ENCODE results near the gene CD28.
"Not testable (repeated sequence)": the region's sequence is repeated elsewhere in the genome, so short reads cannot be mapped to it uniquely, and the experiment has no call there.

Gene CD28

GRCh38 chr2:203777030-203777429 lies 70.6 kb downstream of the CD28 start:
- Histone ChIP-seq H3K9me3 (ENCODE audit: insufficient read depth, low read depth, low read length) (no peaks in the 10 kb centered on the region), H3K27me3 (ENCODE audit: insufficient read depth, low read length) (no peaks in the 10 kb centered on the region), H3K4me1 (ENCODE audit: insufficient read depth, low read length) (no peaks in the 10 kb centered on the region), H3K4me3 (ENCODE audit: low read length) (no peak overlapping the region), H3K27ac (ENCODE audit: low read depth, low read length) (no peak overlapping the region), H3K36me3 (ENCODE audit: insufficient read depth, low read length) (no peaks in the 10 kb centered on the region), H3K9ac (ENCODE audit: low read depth, low read length) (no peak overlapping the region)
- WGBS, result 94% methylated on average over 4 of the region's 5 CpGs

- not testable (repeated sequence) for H3K27ac ChIP-seq (ENCODE audit: low read depth, low read length); H3K4me3 ChIP-seq (ENCODE audit: low read length); H3K9me3 ChIP-seq (ENCODE audit: insufficient read depth, low read depth, low read length); H3K9ac ChIP-seq (ENCODE audit: low read depth, low read length); H3K27me3 ChIP-seq (ENCODE audit: insufficient read depth, low read length); H3K36me3 ChIP-seq (ENCODE audit: insufficient read depth, low read length); H3K4me1 ChIP-seq (ENCODE audit: insufficient read depth, low read length)
- 95% methylated on average over 4 of the region's 4 CpGs for WGBS
Observed at GRCh38 chr2:203779477-203780073, 73.1 kb downstream of the CD28 start.

GRCh38 chr2:203780231-203780630 lies 73.8 kb downstream of the CD28 start:
- Histone ChIP-seq H3K9me3 (ENCODE audit: insufficient read depth, low read depth, low read length) (no peaks in the 10 kb centered on the region), H3K27ac (ENCODE audit: low read depth, low read length) (no peak overlapping the region), H3K27me3 (ENCODE audit: insufficient read depth, low read length) (no peaks in the 10 kb centered on the region), H3K36me3 (ENCODE audit: insufficient read depth, low read length) (no peaks in the 10 kb centered on the region), H3K4me1 (ENCODE audit: insufficient read depth, low read length) (no peaks in the 10 kb centered on the region), H3K4me3 (ENCODE audit: low read length) (no peak overlapping the region), H3K9ac (ENCODE audit: low read depth, low read length) (no peak overlapping the region)

GRCh38 chr2:203781151-203781550 lies 74.7 kb downstream of the CD28 start:
- H3K9me3 ChIP-seq (ENCODE audit: insufficient read depth, low read depth, low read length), result no peaks in the 10 kb centered on the region
- no peaks in the 10 kb centered on the region for H3K36me3 ChIP-seq (ENCODE audit: insufficient read depth, low read length)
- H3K27ac ChIP-seq (ENCODE audit: low read depth, low read length), result no peak overlapping the region
- 98% methylated on average over 2 of the region's 2 CpGs for WGBS
- no peaks in the 10 kb centered on the region for H3K27me3 ChIP-seq (ENCODE audit: insufficient read depth, low read length)
- H3K4me3 ChIP-seq (ENCODE audit: low read length), result no peak overlapping the region
- no peak overlapping the region for H3K9ac ChIP-seq (ENCODE audit: low read depth, low read length)
- no peaks in the 10 kb centered on the region for H3K4me1 ChIP-seq (ENCODE audit: insufficient read depth, low read length)

- 0 out of 2 replicates have a peak, but pooled peaks cover 3% of the 10 kb centered on the region for H3K4me1 ChIP-seq (ENCODE audit: insufficient read depth, low read length)
- H3K9me3 ChIP-seq (ENCODE audit: insufficient read depth, low read depth, low read length), result no peaks in the 10 kb centered on the region
- 61% methylated on average over 5 of the region's 5 CpGs for WGBS
- no peaks in the 10 kb centered on the region for H3K27me3 ChIP-seq (ENCODE audit: insufficient read depth, low read length)
- no peak overlapping the region for H3K9ac ChIP-seq (ENCODE audit: low read depth, low read length)
- H3K27ac ChIP-seq (ENCODE audit: low read depth, low read length), result no peak overlapping the region
- H3K36me3 ChIP-seq (ENCODE audit: insufficient read depth, low read length), result no peaks in the 10 kb centered on the region
- no peak overlapping the region for H3K4me3 ChIP-seq (ENCODE audit: low read length)
Observed at GRCh38 chr2:203782262-203782976, 76.0 kb downstream of the CD28 start.

GRCh38 chr2:203783496-203784203 lies 77.2 kb downstream of the CD28 start:
- Histone ChIP-seq H3K9me3 (ENCODE audit: insufficient read depth, low read depth, low read length) (no peaks in the 10 kb centered on the region), H3K27me3 (ENCODE audit: insufficient read depth, low read length) (no peaks in the 10 kb centered on the region), H3K9ac (ENCODE audit: low read depth, low read length) (no peak overlapping the region), H3K36me3 (ENCODE audit: insufficient read depth, low read length) (no peaks in the 10 kb centered on the region), H3K4me3 (ENCODE audit: low read length) (no peak overlapping the region), H3K27ac (ENCODE audit: low read depth, low read length) (no peak overlapping the region), H3K4me1 (ENCODE audit: insufficient read depth, low read length) (0 out of 2 replicates have a peak, but pooled peaks cover 3% of the 10 kb centered on the region)
- over 99% methylated on average over 4 of the region's 4 CpGs for WGBS

GRCh38 chr2:203784710-203785270 lies 78.4 kb downstream of the CD28 start:
- not testable (repeated sequence) for H3K4me3 ChIP-seq (ENCODE audit: low read length); H3K4me1 ChIP-seq (ENCODE audit: insufficient read depth, low read length); H3K27me3 ChIP-seq (ENCODE audit: insufficient read depth, low read length); H3K9ac ChIP-seq (ENCODE audit: low read depth, low read length); H3K9me3 ChIP-seq (ENCODE audit: insufficient read depth, low read depth, low read length); H3K27ac ChIP-seq (ENCODE audit: low read depth, low read length); H3K36me3 ChIP-seq (ENCODE audit: insufficient read depth, low read length)
- WGBS, result 93% methylated on average over 10 of the region's 10 CpGs

- H3K27ac ChIP-seq (ENCODE audit: low read depth, low read length); H3K4me3 ChIP-seq (ENCODE audit: low read length); H3K9ac ChIP-seq (ENCODE audit: low read depth, low read length); H3K9me3 ChIP-seq (ENCODE audit: insufficient read depth, low read depth, low read length); H3K27me3 ChIP-seq (ENCODE audit: insufficient read depth, low read length); H3K36me3 ChIP-seq (ENCODE audit: insufficient read depth, low read length): not testable (repeated sequence)
- WGBS, result 97% methylated on average over 43 of the region's 43 CpGs
- 0 out of 2 replicates have a peak, but pooled peaks cover 10% of the 10 kb centered on the region for H3K4me1 ChIP-seq (ENCODE audit: insufficient read depth, low read length)
Observed at GRCh38 chr2:203785391-203786110, 79.1 kb downstream of the CD28 start.

GRCh38 chr2:203786549-203787351 lies 80.3 kb downstream of the CD28 start:
- H3K4me3 ChIP-seq (ENCODE audit: low read length), result no peak overlapping the region
- WGBS, result 93% methylated on average over 4 of the region's 6 CpGs

GRCh38 chr2:203787979-203788378 lies 81.5 kb downstream of the CD28 start:
- Histone ChIP-seq H3K27ac (ENCODE audit: low read depth, low read length) (no peak overlapping the region), H3K9ac (ENCODE audit: low read depth, low read length) (no peak overlapping the region), H3K4me3 (ENCODE audit: low read length) (no peak overlapping the region), H3K9me3 (ENCODE audit: insufficient read depth, low read depth, low read length) (no peaks in the 10 kb centered on the region), H3K27me3 (ENCODE audit: insufficient read depth, low read length) (no peaks in the 10 kb centered on the region), H3K36me3 (ENCODE audit: insufficient read depth, low read length) (no peaks in the 10 kb centered on the region), H3K4me1 (ENCODE audit: insufficient read depth, low read length) (0 out of 2 replicates have a peak, but pooled peaks cover 12% of the 10 kb centered on the region)
- WGBS, result 100% methylated on average over 2 of the region's 2 CpGs

More at GRCh38 chr2:203786549-203787351, 80.3 kb downstream of the CD28 start:
- no peaks in the 10 kb centered on the region for H3K27me3 ChIP-seq (ENCODE audit: insufficient read depth, low read length)
- no peaks in the 10 kb centered on the region for H3K36me3 ChIP-seq (ENCODE audit: insufficient read depth, low read length)
- 0 out of 2 replicates have a peak, but pooled peaks cover 12% of the 10 kb centered on the region for H3K4me1 ChIP-seq (ENCODE audit: insufficient read depth, low read length)
- no peak overlapping the region for H3K9ac ChIP-seq (ENCODE audit: low read depth, low read length)
- H3K27ac ChIP-seq (ENCODE audit: low read depth, low read length), result no peak overlapping the region
- H3K9me3 ChIP-seq (ENCODE audit: insufficient read depth, low read depth, low read length), result no peaks in the 10 kb centered on the region
